Colonic mucosa (tissue), 4 donors: ENCODE results near the gene MINK1. TPM values are rescaled to one million over a fixed set of nuclear protein-coding genes. Genes with fewer than 3 reads are reported as not detected.

Experiments used
- DNase-seq: peaks from one replicate; pipeline ENCODE4 v3.0.0-alpha.2; 2020
- H3K27ac ChIP-seq: fragments of 200-600 bp; one replicate; pipeline ENCODE4 v1.8.0; 2021
- H3K27me3 ChIP-seq: fragments of 200-600 bp; one replicate; pipeline ENCODE4 v1.8.0; 2021
- H3K36me3 ChIP-seq: fragments of 200-600 bp; one replicate; pipeline ENCODE4 v1.8.0; 2021
- H3K4me1 ChIP-seq: fragments of 200-600 bp; one replicate; pipeline ENCODE4 v1.8.0; 2021; ENCODE audit warnings: mild to moderate bottlenecking
- H3K4me3 ChIP-seq: fragments of 200-600 bp; one replicate; pipeline ENCODE4 v1.8.0; 2021
- H3K9ac ChIP-seq, 2 donors: one replicate each; pipeline ENCODE4 v1.7.0; 2013; ENCODE audit warnings: control low read depth in 2 of 2, low read depth in 2 of 2, low read length in 2 of 2
- H3K9me3 ChIP-seq: fragments of 200-600 bp; one replicate; pipeline ENCODE4 v1.8.0; 2021
- CTCF ChIP-seq: fragments of 200-600 bp; IDR thresholded peaks from one replicate; pipeline ENCODE4 v1.8.0; 2022; ENCODE audit warnings: antibody characterized with exemption, mild to moderate bottlenecking
- intact Hi-C: fragments of 100-400 bp; cut with DNase I; formaldehyde crosslinking; loops from one replicate; pipeline ENCODE4 v1.14.1; 2022
- total RNA-seq, 2 donors: library from RNA; stranded (reverse); fragmentation: NEBNext Ultra II Directional in 1 of 2; extraction: Animal tissue kit (Norgen Biotek cat#: 25700) in 1 of 2; gene quantifications; one replicate each; pipeline ENCODE4 v1.2.1, GENCODE V29; 2021
- donor health status: healthy.
- donor health status: DM: no; HTN: no; CAD: no.
- donor health status: DM: no; HTN: no; CAD: no.

MINK1 gene
- total RNA-seq, 2 donors from 2014 or later: 172 to 215 TPM

GRCh38 chr17:4936436-4936835 is 103.3 kb downstream of the MINK1 start:
- Histone ChIP-seq H3K4me3 (no peak overlapping the region), H3K27me3 (no peaks in the 10 kb centered on the region), H3K27ac (no peak overlapping the region), H3K9ac (no peak overlapping the region), H3K9me3 (no peaks in the 10 kb centered on the region), H3K4me1 (peaks cover 10% of the 10 kb centered on the region), H3K36me3 (peaks cover 9% of the 10 kb centered on the region)
- TF ChIP-seq CTCF: no peak
- intact Hi-C loops: loop anchor here (5.0 kb wide), 1 partner anchor 61 kb away; the partner anchor contains the start of genes INCA1 and KIF1C
- no peak for DNase-seq

GRCh38 chr17:4937553-4937952 is 104.4 kb downstream of the MINK1 start:
- no peaks in the 10 kb centered on the region for H3K27me3 ChIP-seq
- DNase-seq: no peak
- peaks cover 11% of the 10 kb centered on the region for H3K4me1 ChIP-seq
- H3K4me3 ChIP-seq: no peak overlapping the region
- TF ChIP-seq CTCF: no peak
- H3K9ac ChIP-seq: no peak overlapping the region
- intact Hi-C loops: loop anchor here (5.0 kb wide), 1 partner anchor 60 kb away; the partner anchor contains the start of genes INCA1 and KIF1C
- no peak overlapping the region for H3K27ac ChIP-seq
- no peaks in the 10 kb centered on the region for H3K9me3 ChIP-seq
- H3K36me3 ChIP-seq: peaks cover 9% of the 10 kb centered on the region

GRCh38 chr17:4938069-4938491 is 104.9 kb downstream of the MINK1 start:
- Histone ChIP-seq H3K9ac (peak overlapping the region in 1 of 2 donors; percentile 99), H3K27me3 (no peaks in the 10 kb centered on the region), H3K36me3 (peaks cover 9% of the 10 kb centered on the region), H3K4me1 (peaks cover 11% of the 10 kb centered on the region), H3K27ac (no peak overlapping the region), H3K4me3 (no peak overlapping the region), H3K9me3 (no peaks in the 10 kb centered on the region)
- TF ChIP-seq CTCF: no peak
- no peak for DNase-seq
- intact Hi-C loops: loop anchor here (5.0 kb wide), 1 partner anchor 59 kb away; the partner anchor contains the start of genes INCA1 and KIF1C

GRCh38 chr17:4938688-4939545 is 105.8 kb downstream of the MINK1 start:
- H3K4me1 ChIP-seq: peaks cover 11% of the 10 kb centered on the region
- peak overlapping the region; percentile 70 for H3K4me3 ChIP-seq
- H3K9me3 ChIP-seq: no peaks in the 10 kb centered on the region
- H3K27me3 ChIP-seq: no peaks in the 10 kb centered on the region
- DNase-seq: no peak
- H3K9ac ChIP-seq: peak overlapping the region; percentile 96 to 99
- peaks cover 12% of the 10 kb centered on the region for H3K36me3 ChIP-seq
- TF ChIP-seq CTCF: no peak
- intact Hi-C loops: loop anchor here (5.0 kb wide), 1 partner anchor 58 kb away; the partner anchor contains the start of genes INCA1 and KIF1C
- H3K27ac ChIP-seq: peak overlapping the region; percentile 98

GRCh38 chr17:4939546-4939795 is 106.3 kb downstream of the MINK1 start:
- peaks cover 11% of the 10 kb centered on the region for H3K4me1 ChIP-seq
- H3K36me3 ChIP-seq: peaks cover 17% of the 10 kb centered on the region
- peak overlapping the region; percentile 70 for H3K4me3 ChIP-seq
- intact Hi-C loops: loop anchor here (5.0 kb wide), 1 partner anchor 58 kb away; the partner anchor contains the start of genes INCA1 and KIF1C
- no peak for TF ChIP-seq CTCF
- no peak for DNase-seq
- H3K9me3 ChIP-seq: no peaks in the 10 kb centered on the region
- H3K27ac ChIP-seq: peak overlapping the region; percentile 98
- no peaks in the 10 kb centered on the region for H3K27me3 ChIP-seq
- peak overlapping the region; percentile 96 to 99 for H3K9ac ChIP-seq
